NCI-H2196 treated with DMSO at 0.1 percent for 48 hours (cell line): Measurements from ENCODE around the gene TMEM126B.
A peak's percentile ranks its signal among the peaks of the same experiment; 100 is the strongest.
"Not testable (repeated sequence)": the region's sequence is repeated elsewhere in the genome, so short reads cannot be mapped to it uniquely, and the experiment has no call there.

ENCODE experiments used
- DNase-seq: peaks from one replicate; lab custom pipeline; 2025; ENCODE audit not compliant: unreplicated experiment; lab: John Stamatoyannopoulos, UW

Gene TMEM126B

GRCh38 chr11:85627998-85628770 lies at the start of gene TMEM126B:
TSS of gene TMEM126B (plus strand) at chr11:85628593. CDS start at chr11:85628608, 15 bp downstream.
- peak; percentile 98 for DNase-seq

DNA sequence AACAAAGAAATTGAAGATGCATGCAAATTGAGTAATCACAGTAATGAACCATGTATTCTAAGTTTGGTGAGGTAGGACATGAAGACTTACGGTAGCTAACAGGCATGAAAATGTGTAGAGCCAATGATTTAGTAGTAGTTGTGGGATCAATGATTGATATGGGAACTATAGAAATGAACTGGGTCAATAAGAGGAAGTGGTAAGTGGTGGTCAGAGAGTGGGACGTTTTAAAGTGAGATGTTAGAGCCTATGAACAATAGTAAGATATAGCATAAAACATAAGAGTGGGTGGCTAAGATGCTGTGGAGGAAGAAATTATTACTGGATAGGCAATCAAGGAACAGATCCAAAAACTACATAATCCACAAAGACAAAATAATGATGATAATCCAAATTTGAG lies 46.3 kb upstream of the TMEM126B start:
- DNase-seq: no peak

DNA sequence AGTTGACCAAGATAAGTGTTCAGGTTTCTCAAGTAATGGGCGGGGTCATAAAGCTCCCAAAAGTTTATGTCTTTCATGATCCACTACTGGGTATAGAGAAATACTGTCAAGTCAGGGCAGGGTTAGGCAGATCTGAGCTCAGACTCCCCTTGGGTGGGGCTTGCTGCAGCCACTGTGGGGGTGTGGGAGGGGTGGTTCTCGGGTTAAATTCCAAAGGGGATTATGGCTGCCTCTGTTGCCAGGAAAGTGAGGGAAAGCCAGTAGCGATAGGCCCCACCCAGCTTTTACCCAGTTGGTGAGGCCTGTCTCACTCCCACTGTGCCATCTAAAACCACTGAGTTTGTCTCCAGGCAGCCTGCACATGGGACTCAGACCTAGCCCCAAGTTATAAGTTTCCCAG lies 39.0 kb upstream of the TMEM126B start:
- DNase-seq: no peak

- peak; percentile 7 for DNase-seq
These were observed 37.4 kb upstream of the TMEM126B start for GRCh38 chr11:85590848-85591483.

DNA sequence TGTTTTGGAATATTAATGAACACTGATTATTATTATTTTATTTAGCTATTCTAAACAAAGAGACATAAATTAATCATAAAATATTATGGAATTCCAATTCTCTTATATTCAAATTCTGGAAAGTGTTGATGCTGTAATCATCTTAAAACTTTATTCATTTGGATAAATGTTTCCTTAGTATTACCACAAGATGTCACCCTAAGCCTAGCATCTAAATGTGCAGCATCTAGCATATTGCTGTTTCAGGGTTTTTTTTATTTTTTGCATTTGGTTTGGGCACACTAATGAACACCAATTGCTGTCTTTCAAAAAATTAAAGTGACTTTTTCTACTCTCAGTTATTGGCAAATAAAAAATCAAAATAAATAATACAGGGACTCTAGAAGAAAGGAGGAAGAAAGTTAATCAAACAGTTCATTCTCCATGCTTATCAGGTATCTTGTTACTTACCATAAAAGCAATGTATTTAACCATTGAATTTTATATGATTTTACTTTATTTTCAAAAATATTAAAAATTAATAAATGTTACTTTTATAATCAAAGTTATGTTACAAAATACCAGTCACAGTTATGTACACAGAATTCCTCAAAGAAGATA lies 33.0 kb upstream of the TMEM126B start:
- peak; percentile 18 for DNase-seq

- no peak for DNase-seq
These were observed 31.5 kb upstream of the TMEM126B start for GRCh38 chr11:85596886-85597285.

DNA sequence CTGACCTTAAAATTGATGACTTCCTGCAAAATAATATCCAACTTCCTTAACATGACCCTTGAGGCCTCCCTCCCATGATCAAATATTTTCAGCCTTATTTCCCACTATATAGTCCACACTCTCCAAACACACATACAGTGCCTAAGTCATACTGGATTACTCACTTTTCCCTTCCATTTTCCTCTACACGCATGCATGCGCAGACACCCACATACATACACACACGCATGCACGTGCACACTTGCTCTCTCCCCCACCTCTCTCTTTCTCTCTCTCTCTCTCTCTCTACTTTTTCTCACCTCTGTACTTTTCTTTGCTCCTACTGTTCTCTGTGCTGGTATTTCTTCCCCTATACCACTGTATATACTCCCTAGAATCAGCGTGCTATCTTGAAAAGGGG lies 29.3 kb upstream of the TMEM126B start:
- DNase-seq: no peak

DNA sequence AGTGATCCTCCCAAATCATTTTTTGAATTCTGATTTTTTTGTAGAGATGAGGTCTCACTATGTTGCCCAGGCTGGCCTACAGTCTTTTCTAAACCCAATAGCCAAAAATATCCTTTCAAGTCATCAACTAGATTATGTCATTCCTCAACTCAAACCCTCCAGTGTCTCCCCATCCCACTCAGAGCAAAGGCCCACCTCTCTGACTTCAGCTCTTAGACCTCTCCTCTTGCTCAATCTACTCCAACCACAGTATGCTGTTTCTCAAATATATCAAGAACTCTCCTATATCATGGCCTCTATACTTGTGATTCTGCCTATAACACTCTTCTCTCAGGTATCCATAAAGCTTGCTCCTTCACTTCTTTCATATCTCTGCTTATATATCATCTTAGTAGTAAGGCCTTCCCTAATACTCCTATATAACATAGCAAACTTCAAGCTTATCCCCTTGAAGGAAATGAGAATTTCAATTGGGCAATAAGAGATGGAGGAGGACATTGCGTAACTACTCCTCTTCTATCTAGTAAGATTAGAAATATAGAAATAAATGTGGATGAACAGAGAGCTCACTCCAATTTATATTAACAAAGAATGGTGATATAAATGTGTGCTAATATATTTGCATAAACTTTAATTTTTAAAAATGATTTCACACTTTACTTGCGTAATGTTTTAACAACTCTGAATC lies 25.7 kb upstream of the TMEM126B start:
- no peak for DNase-seq

DNA sequence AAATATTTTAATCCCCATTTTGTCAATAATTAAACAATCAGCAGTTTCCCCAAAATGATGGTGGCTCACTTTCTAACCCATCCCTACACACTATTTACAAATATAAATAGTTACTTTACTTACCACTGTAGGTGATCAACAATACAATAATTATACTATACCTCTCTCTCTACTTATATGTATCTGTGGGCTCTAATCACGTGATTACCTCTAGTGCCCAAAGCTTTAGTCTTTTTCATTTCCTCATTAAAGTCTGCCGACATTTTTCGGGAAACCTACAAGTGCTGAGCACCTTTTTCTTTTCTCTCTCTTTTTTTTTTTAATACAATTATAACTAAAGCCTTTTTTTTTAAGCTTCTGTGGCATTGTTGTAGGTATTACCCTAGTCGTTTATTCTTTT lies 25.2 kb upstream of the TMEM126B start:
- no peak for DNase-seq

DNA sequence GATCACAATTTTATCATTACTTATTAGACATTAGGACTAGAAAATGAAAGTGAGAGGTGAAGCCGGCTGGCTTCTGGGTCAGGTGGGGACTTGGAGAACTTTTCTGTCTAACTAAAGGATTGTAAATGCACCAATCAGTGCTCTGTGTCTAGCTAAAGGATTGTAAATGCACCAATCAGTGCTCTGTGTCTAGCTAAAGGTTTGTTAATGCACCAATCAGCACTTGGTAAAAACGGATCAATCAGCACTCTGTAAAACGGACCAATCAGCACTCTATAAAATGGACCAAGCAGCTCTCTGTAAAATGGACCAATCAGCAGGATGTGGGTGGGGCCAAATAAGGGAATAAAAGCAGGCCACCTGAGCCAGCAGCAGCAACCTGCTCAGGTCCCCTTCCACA lies 22.2 kb upstream of the TMEM126B start:
- not testable (repeated sequence) for DNase-seq

- not testable (repeated sequence) for DNase-seq
These were observed 19.8 kb upstream of the TMEM126B start for GRCh38 chr11:85608621-85609020.

- DNase-seq: not testable (repeated sequence)
These were observed 19.1 kb upstream of the TMEM126B start for GRCh38 chr11:85609286-85609685.

DNA sequence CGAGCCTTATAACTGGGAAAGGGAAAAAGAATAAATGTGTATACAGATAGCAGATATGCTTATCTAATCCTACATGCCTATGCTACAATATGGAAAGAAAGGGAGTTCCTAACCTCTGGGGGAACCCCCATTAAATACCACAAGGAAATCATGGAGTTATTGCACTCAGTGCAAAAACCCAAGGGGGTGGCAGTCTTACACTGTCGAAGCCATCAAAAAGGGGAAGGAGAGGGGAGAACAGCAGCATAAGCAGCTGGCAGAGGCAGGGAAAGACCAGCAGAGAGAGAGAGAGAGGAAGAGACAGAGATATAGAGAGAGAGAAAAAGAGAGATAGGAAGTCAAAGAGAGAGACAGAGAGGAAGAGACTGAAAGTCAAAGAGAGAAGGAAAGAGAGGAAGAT lies 16.8 kb upstream of the TMEM126B start:
- DNase-seq: not testable (repeated sequence)

DNA sequence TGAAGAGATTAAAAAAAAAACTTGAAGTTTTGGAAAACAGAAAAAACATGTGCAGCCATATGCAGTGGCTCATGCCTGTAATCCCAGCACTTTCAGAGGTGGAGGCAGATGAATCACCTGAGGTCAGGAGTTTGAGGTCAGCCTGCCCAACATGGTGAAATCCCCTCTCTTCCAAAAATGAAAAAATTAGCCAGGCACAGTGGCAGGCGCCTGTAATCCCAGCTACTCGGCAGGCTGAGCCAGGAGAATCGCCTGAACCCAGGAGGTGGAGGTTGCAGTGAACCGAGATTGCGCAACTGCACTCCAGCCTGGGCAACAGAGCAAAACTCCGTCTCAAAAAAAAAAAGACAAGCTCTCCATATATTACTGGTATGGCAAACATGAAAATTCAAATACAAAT lies 8.9 kb upstream of the TMEM126B start:
- no peak for DNase-seq

- no peak for DNase-seq
These were observed 8.1 kb upstream of the TMEM126B start for GRCh38 chr11:85620256-85620655.

DNA sequence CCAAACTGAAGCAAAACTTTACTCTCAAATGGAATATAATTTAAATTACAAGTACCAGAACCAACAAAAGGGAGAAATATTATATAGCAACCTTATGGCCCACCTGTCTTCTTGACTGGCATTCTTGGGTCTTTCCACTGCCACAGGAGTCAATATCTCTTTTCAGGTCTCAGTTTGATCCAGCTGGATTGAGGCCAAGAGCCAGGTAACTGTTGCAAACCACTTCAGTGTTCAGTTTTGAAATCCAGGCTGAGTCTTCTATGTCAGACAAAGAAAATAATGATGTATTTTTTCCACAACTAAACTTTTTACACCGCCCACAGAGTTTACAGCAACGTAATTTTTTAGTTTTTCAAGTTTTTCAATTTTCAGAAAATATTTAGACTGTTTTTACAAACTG lies 1.9 kb upstream of the TMEM126B start:
- no peak for DNase-seq

DNA sequence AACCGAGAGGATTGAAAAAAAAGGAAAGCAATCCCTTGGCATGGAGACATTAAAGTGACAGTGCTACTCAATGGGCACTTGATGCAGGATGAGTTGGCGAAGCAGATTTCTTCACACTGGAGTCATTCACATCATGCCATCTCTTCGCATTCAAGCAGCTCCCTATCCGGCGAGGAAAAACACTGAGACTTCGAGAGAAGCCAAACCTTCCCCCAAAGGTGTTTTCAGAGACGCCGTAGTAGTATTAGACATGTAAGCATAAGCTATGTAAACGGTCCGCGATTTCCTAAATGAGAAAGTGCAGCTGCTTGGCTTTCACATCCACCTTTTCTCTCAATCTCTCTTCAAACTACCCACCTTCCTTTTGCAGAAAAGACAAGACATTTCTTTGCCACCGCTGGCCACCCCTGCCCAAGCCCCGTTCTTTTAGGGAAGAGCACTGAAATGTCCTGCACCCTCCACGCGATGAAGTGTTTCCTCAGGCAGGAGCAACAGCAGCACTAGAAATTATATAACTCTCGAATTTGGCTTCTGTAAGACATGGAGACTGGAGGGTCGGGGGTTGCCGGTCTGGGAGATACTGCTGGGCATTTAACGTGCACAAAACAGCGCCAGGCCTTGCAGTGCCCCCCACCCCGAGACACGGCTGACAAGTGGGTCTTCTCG lies 928 bp upstream of the TMEM126B start, which contains the start of gene DLG2:
Gene DLG2 (minus strand): TSS at position 13 of the 666 bp plus-strand sequence.
- no peak for DNase-seq

- peak; percentile 54 for DNase-seq
These were observed 463 bp downstream of the TMEM126B start for GRCh38 chr11:85628771-85629341.

GRCh38 chr11:85634747-85635146 lies 6.4 kb downstream of the TMEM126B start:
- no peak for DNase-seq

DNA sequence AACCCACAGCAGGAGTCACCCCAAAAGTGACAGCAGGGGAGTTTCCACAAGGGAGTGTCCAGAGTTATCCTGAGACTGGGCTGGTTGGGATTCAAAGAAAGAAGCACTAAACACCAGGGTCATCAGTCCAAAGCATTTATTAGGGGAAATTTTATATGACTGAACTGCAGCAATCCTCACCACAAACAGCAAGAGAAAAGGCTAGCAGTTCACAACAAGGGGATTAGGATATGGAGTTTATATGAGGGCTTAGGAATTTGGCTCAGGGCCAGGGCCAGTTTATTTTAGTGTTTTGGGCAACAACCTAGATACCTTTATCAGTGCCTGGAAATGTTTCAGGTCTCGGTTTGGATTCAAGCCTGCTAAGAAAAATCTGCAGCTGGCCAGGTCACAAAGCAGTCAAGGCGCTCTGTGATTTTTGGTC lies 14.8 kb downstream of the TMEM126B start:
- no peak for DNase-seq

GRCh38 chr11:85647078-85647477 lies 18.7 kb downstream of the TMEM126B start:
- no peak for DNase-seq
